HG02852 (cell line): ENCODE data around the gene CCNG2.

Experiments
- ATAC-seq: cut with Tn5 transposase; IDR thresholded peaks from one replicate; pipeline ENCODE4 v1.9.1; 2021; ENCODE audit warnings: mild to moderate bottlenecking, moderate library complexity; ENCODE audit not compliant: unreplicated experiment

CCNG2 gene

DNA sequence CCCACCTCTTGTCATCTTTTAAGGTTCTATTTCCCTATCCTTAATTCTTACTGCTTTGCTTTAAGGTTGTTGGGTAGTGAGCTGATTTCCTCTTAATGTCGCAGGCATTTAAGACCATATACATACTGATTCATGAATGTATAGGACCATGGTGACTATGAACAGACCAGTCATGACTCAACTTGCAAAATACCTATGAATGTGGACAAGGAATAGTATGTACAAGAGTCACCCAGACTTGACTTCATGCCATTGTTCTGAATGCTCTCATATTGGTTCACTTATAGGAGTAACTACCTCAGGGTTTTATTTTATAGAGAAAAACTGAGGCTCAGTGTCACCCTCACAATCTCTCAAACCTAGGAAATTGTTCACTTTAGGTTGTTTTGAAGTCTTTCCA lies 44.3 kb downstream of the CCNG2 start:
- ATAC-seq, result no peak

DNA sequence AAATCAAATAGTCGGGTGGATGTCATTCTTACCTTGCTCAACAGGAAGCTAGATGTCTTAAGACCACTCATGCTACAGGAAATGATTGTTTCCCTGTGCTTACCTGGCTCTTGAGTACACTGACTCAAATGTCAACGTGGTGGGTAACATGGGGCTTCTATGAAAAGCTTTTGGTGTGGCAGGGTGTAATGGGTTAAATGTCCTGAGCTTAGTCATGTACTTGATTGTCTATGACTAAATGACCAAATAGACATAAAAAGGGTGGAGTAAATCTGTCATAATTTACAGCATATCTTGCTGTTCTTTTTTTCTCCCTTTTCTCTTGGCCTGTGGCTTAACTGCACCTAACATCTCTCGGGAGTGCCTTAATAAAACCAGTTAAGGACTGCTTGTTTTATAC lies 44.9 kb downstream of the CCNG2 start:
- ATAC-seq, result no peak

DNA sequence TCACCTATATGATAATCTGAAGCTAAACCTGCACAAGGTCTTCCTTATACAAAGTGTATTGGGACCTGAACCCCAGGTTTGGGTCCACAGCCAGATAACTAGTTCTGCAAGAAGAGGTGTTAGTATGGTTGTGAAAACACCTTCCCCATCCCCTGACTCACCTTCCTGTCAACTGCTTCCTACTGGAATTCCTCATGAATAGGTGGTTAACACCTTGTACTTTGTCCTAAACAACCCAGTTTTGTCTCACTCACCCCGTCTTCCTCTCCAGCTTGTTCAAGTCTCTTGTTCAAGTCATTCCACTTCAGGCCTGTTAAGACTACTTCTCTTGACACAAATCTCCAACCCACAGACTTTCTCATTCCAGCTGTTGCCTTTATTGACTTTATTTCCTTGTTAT lies 45.5 kb downstream of the CCNG2 start:
- no peak for ATAC-seq

DNA sequence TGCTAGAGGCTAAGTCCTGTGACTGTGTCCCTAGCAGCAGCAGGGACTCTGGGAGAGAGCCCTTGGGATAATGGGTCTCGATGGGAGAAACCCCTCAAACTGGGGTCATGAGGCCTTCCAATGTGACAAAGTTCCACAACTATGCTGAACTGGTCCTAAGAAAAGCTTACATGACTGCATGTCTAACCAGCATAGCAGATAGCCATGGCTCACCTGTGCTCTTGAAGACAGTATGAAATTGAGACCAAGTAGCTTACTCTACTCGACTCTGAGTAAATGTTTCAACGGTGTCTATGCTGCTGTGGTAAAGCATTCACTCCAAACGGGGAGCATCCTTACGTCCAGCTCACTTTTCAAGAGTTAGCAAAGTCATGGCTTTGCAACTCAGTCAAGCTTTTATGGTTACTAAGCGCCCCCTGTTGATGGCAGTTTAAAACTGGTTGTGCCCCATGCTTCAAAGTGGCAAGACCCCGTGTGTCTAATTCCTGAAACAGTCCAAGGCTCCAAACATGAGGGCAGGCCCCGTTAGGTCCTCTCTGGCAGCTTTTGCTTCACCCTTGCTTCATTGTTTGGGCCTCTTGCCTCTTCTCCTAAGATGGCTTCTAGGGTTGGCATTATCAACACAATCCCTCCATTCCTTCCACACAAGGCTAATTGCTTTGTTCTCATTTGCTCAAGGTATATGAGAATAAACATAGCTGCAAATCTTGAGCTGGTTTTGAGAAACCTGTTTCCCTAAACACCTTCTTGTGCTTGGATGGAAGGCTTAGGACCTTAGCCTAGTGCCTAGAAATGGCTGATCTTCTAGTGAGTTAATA lies 46.6 kb downstream of the CCNG2 start:
- peak; percentile 84 for ATAC-seq

DNA sequence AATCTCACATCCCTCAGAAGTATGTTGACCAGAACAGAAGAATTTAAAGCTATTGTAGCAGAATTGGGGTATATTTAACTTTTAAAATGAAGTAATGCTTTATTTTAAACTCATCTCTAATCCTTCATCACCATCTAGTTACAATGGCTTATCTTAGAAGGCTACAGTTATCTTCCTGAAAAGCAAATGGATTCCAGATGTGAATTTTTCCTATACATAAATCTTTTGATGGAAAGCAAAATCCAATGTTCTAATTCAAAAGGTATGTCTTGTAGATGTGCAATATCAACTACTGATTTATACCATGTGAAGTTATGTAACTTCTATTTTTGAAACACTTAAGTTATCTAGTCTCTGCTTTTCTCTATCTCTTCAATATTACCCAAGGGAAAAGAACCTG lies 47.6 kb downstream of the CCNG2 start:
- no peak for ATAC-seq

DNA sequence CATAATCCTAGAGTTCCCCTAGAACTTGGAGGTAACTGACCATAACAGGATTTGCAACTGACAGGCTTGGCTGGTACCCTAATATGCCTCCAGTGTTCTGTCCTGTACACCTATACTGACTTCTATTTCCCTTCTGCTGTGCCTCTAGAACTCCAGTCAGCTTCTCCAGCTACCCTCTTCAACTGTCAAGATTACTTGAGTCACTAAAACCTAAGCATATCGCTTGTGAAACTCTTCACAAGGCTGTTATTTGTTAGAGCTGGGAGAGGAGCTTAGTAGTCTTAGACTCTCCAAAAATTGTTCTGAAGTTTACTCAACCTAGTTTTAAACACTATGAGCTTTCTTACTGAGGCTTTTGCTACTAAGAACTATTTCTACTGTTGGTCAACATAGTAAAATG lies 52.0 kb downstream of the CCNG2 start:
- no peak for ATAC-seq

DNA sequence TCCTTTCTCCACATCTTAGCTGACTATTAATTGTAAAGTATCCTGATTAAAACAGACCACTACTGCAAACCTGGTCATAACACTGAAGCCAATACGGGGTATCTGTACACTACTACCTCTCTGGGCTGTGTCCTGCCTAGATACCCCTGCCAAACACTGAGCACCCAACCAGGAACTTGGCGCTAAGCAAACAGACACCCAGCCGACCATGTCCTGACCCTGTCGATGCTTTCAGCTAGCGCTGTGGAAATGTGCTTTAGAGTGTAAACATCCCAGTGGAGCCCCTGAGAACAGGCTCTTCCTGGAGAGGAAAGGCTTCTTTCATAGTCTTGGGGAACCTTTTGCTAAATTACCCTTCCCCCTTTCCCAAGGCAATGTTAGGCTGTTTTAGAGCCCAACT lies 52.9 kb downstream of the CCNG2 start:
- ATAC-seq, result no peak

DNA sequence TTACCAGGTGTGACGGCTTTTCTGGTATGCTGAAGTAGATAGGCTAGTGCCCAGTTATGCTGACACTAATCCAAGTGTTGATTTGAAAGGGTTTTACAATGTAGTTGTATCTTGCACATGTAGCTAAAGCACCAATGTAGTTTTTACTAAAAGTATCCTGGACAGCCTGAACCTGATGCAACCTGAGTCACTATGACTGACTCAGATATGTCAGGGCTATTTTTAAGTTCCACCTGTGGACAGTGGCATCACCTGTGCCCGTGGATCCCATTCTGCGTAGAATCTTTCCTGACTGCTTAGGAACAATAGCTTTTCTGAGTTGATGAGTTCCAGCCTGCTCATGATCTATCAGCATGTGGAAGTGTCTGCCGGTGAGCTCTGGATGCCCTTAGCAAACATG lies 58.1 kb downstream of the CCNG2 start:
- no peak for ATAC-seq

DNA sequence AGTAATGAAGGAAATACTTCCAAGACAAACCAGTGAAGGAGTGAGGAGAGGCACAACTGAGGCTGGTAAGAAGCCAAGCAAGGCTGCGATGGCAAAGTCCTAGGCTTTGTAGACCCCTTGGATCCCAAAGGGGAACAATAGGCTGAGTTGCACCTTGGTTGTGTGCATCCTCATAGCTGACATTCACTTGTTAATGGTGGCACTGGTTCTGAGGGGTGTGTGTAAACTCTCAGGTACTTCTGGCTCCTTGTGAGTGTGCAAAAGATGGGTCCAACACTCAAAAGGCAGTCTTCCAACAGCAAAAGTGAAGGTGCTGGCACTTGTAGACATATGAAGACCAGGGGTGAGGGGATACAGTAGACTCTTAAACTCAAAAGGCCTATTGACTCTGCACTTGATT lies 60.5 kb downstream of the CCNG2 start:
- ATAC-seq, result no peak

DNA sequence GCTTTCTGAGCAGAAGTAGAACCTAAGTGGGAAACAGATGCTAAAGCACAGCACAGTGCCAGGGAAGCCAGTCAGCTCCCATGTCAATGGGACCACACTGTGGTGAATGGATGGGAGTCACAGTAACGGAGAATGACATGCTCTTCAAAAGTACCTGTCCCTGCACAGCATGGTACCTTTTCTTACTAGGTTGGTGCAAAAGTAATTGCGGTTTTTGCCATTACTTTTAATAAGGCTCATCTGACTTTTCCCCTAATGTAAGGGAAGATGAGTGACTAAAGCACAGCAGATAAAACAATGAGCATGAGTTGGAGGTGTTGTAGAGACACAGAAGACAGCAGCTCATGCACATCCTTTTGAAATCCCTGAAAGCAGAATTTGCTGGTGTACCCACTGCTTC lies 62.3 kb downstream of the CCNG2 start:
- ATAC-seq, result no peak
